Mesenchymal stem cell (in vitro differentiated cells and primary cell): ENCODE data around the gene AVPI1.
A peak's percentile ranks its signal among the peaks of the same experiment; 100 is the strongest.

Source experiments
- DNase-seq: peaks from one replicate; pipeline ENCODE4 v3.0.0-alpha.2; 2013
- H2AFZ ChIP-seq: one replicate; pipeline ENCODE4 v1.6.1; 2013; ENCODE audit warnings: low read depth, mild to moderate bottlenecking, control low read depth, inconsistent platforms, low read length, moderate library complexity
- H2AK5ac ChIP-seq: 2 replicates; pipeline ENCODE4 v1.6.1; 2013; ENCODE audit warnings: low read length, moderate library complexity, mild to moderate bottlenecking, inconsistent platforms; ENCODE audit not compliant: severe bottlenecking
- H2BK120ac ChIP-seq: one replicate; pipeline ENCODE4 v1.6.1; 2013; ENCODE audit warnings: low read depth, mild to moderate bottlenecking, inconsistent platforms, low read length, moderate library complexity
- H2BK12ac ChIP-seq, 2 experiments: one replicate each; pipeline ENCODE4 v1.6.1; 2013; ENCODE audit warnings: inconsistent platforms in 2 of 2, low read length in 2 of 2, mild to moderate bottlenecking in 2 of 2, moderate library complexity in 2 of 2, control low read depth in 1 of 2
- H2BK15ac ChIP-seq: one replicate; pipeline ENCODE4 v1.6.1; 2013; ENCODE audit warnings: mild to moderate bottlenecking, low read depth, inconsistent platforms; ENCODE audit not compliant: poor library complexity, severe bottlenecking
- H2BK5ac ChIP-seq: 2 replicates; pipeline ENCODE4 v1.6.1; 2013; ENCODE audit warnings: low read depth, mild to moderate bottlenecking, low read length, control low read depth, inconsistent platforms; ENCODE audit not compliant: poor library complexity, severe bottlenecking
- H3K14ac ChIP-seq, 2 experiments: one replicate each; pipeline ENCODE4 v1.6.1; 2013; ENCODE audit warnings: inconsistent platforms in 2 of 2, low read length in 2 of 2, control low read depth in 1 of 2, mild to moderate bottlenecking in 1 of 2, moderate library complexity in 1 of 2
- H3K18ac ChIP-seq, 2 experiments: one replicate each; pipeline ENCODE4 v1.6.1; 2013; ENCODE audit warnings: inconsistent platforms in 2 of 2, low read length in 2 of 2, control low read depth in 1 of 2, low read depth in 1 of 2, mild to moderate bottlenecking in 1 of 2
- H3K23ac ChIP-seq, 2 experiments: one replicate each; pipeline ENCODE4 v1.6.1; 2013; ENCODE audit warnings: inconsistent platforms in 2 of 2, low read length in 2 of 2, mild to moderate bottlenecking in 2 of 2, moderate library complexity in 2 of 2, control low read depth in 1 of 2
- H3K27ac ChIP-seq: 2 replicates; pipeline ENCODE4 v1.5.1; 2013; ENCODE audit warnings: mild to moderate bottlenecking, moderate library complexity, low read length, control low read depth, inconsistent platforms; ENCODE audit not compliant: poor library complexity, severe bottlenecking
- H3K27me3 ChIP-seq, 2 experiments: 2 replicates each; pipeline versions ENCODE4 v1.6.1 to v1.7.0; 2013; ENCODE audit warnings: low read length in 2 of 2, mild to moderate bottlenecking in 2 of 2, moderate library complexity in 2 of 2, control low read depth in 1 of 2, inconsistent platforms in 1 of 2; ENCODE audit not compliant: control insufficient read depth in 1 of 2, insufficient read depth in 1 of 2
- H3K36me3 ChIP-seq, 2 experiments: 2 replicates each; pipeline versions ENCODE4 v1.6.1 to v1.7.0; 2013; ENCODE audit warnings: low read length in 2 of 2, control low read depth in 1 of 2, inconsistent platforms in 1 of 2, low read depth in 1 of 2, mild to moderate bottlenecking in 1 of 2; ENCODE audit not compliant: insufficient read depth in 2 of 2, control insufficient read depth in 1 of 2
- H3K4ac ChIP-seq, 2 experiments: one replicate each; pipeline ENCODE4 v1.6.1; 2013; ENCODE audit warnings: inconsistent platforms in 2 of 2, low read length in 2 of 2, mild to moderate bottlenecking in 2 of 2, moderate library complexity in 2 of 2, control low read depth in 1 of 2, low read depth in 1 of 2
- H3K4me1 ChIP-seq: 2 replicates; pipeline ENCODE4 v1.6.1; 2013; ENCODE audit warnings: low read depth, low read length, control low read depth; ENCODE audit not compliant: control insufficient read depth, insufficient read depth
- H3K4me2 ChIP-seq: 2 replicates; pipeline ENCODE4 v1.6.1; 2013; ENCODE audit warnings: low read length, mild to moderate bottlenecking, inconsistent platforms; ENCODE audit not compliant: poor library complexity, severe bottlenecking
- H3K4me3 ChIP-seq, 2 experiments: 2 replicates each; pipeline versions ENCODE4 v1.5.1 to v1.7.0; 2013; ENCODE audit warnings: low read length in 2 of 2, mild to moderate bottlenecking in 2 of 2, control low read depth in 1 of 2, low read depth in 1 of 2; ENCODE audit not compliant: insufficient read depth in 1 of 2
- H3K79me1 ChIP-seq: replicated peaks from 2 replicates; pipeline ENCODE4 v1.6.1; 2013; ENCODE audit warnings: mild to moderate bottlenecking, control low read depth, low read length, inconsistent platforms; ENCODE audit not compliant: poor library complexity, severe bottlenecking
- H3K9ac ChIP-seq: 2 replicates; pipeline ENCODE4 v1.7.0; 2013; ENCODE audit warnings: mild to moderate bottlenecking, low read length, moderate library complexity
- H3K9me3 ChIP-seq: 2 replicates; pipeline ENCODE4 v1.7.0; 2013; ENCODE audit warnings: mild to moderate bottlenecking, low read length; ENCODE audit not compliant: control insufficient read depth
- H4K8ac ChIP-seq: one replicate; pipeline ENCODE4 v1.6.1; 2013; ENCODE audit warnings: inconsistent platforms, mild to moderate bottlenecking, low read length, moderate library complexity
- H4K91ac ChIP-seq: one replicate; pipeline ENCODE4 v1.6.1; 2013; ENCODE audit warnings: mild to moderate bottlenecking, low read length, inconsistent platforms
- WGBS: methylation state at CpG from one replicate; pipeline ENCODE4 v1.1.7; 2013; ENCODE audit warnings: mixed read lengths; 5-methylcytosine and 5-hydroxymethylcytosine counted together

AVPI1 gene

DNA sequence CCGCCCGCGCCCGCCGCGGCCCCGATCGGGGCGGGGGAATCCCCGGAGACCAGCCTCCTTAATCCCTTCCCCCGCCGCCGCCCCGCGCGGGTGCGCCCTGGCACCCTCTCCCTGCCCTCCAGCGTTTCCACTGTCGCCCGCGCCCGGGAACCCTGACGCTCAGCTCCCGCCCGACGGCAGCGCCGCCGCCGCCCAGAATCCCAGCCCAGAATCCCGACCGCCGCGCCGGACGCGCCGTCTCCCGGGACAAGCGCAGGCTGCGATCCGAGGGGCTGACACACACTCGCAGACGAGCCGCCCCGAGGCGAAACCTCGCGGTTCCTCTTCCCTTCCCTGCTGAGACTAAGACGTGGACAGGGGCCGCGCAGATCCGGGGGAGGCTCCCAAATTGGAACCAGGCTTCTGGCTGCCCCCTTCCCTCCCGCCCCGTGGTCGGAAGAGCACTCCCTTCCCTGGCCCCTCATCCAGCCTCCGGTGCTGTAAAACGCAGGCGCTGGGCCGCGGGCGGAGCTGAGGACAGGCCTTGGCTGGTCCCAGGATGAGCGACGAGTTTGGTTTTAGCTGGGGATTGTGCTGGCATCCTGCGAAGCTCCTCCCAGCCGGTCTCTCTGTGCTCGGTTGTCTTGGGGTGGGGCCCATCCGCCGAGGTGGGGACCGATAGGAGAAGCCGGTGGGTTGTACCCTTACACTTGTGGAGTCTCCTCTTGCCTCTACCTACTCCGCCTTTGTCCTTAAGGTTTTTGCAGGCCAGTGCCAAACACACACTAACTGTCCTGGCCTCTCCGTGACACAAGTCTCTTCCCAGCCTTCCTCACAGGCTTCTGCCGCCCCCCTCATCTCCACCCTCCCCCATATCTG is 27.6 kb upstream of the AVPI1 start:
- no peaks in the 10 kb centered on the region for H3K9me3 ChIP-seq
- peak overlapping the region in 1 of 2 experiments; percentile 100 for H3K14ac ChIP-seq
- peak overlapping the region; percentile 20 to 37 for H2BK12ac ChIP-seq
- H3K79me1 ChIP-seq: peaks cover 31% of the 10 kb centered on the region
- H3K4me1 ChIP-seq: peaks cover 28% of the 10 kb centered on the region
- peak; percentile 80 for DNase-seq
- H2AFZ ChIP-seq: peak overlapping the region; percentile 30
- peak overlapping the region; percentile 97 to 100 for H3K18ac ChIP-seq
- H2AK5ac ChIP-seq: peak overlapping the region; percentile 5
- H3K4me3 ChIP-seq: peak overlapping the region; percentile 83 to 93
- H2BK15ac ChIP-seq: peak overlapping the region; percentile 84
- H2BK120ac ChIP-seq: peak overlapping the region; percentile 77
- no peaks in the 10 kb centered on the region for H3K27me3 ChIP-seq
- peak overlapping the region; percentile 76 for H3K27ac ChIP-seq
- H4K8ac ChIP-seq: peak overlapping the region; percentile 83
- H3K23ac ChIP-seq: peak overlapping the region; percentile 20 to 96
- H3K4ac ChIP-seq: peak overlapping the region; percentile 97 to 99
- peak overlapping the region; percentile 62 for H3K4me2 ChIP-seq
- H4K91ac ChIP-seq: peak overlapping the region; percentile 95
- 2% methylated on average over 63 of the region's 74 CpGs for WGBS
- peak overlapping the region; percentile 63 for H2BK5ac ChIP-seq
- peak overlapping the region; percentile 97 for H3K9ac ChIP-seq
- peaks cover 26 to 38% of the 10 kb centered on the region in 2 experiments for H3K36me3 ChIP-seq

GRCh38 chr10:97713826-97714400 is 26.9 kb upstream of the AVPI1 start:
- Histone ChIP-seq H3K79me1 (peaks cover 27% of the 10 kb centered on the region), H3K4me2 (peak overlapping the region; percentile 62), H4K8ac (peak overlapping the region; percentile 83), H3K23ac (peak overlapping the region; percentile 0 to 96), H3K9ac (peak overlapping the region; percentile 97), H4K91ac (peak overlapping the region; percentile 95), H3K27ac (peak overlapping the region; percentile 88), H2BK12ac (peak overlapping the region; percentile 20 to 60), H2BK5ac (peak overlapping the region; percentile 63), H3K27me3 (no peaks in the 10 kb centered on the region), H3K4me1 (peaks cover 29% of the 10 kb centered on the region), H2AK5ac (no peak overlapping the region), H2BK120ac (peak overlapping the region; percentile 77), H3K36me3 (peaks cover 19 to 31% of the 10 kb centered on the region in 2 experiments), H2AFZ (peak overlapping the region; percentile 74), H2BK15ac (peak overlapping the region; percentile 84), H3K18ac (peak overlapping the region; percentile 97 to 100), H3K14ac (peak overlapping the region; percentile 15 to 100), H3K9me3 (no peaks in the 10 kb centered on the region), H3K4ac (peak overlapping the region; percentile 97 to 99), H3K4me3 (peak overlapping the region; percentile 83 to 93)
- under 1% methylated on average over 63 of the region's 69 CpGs for WGBS
- DNase-seq: peak; percentile 85

DNA sequence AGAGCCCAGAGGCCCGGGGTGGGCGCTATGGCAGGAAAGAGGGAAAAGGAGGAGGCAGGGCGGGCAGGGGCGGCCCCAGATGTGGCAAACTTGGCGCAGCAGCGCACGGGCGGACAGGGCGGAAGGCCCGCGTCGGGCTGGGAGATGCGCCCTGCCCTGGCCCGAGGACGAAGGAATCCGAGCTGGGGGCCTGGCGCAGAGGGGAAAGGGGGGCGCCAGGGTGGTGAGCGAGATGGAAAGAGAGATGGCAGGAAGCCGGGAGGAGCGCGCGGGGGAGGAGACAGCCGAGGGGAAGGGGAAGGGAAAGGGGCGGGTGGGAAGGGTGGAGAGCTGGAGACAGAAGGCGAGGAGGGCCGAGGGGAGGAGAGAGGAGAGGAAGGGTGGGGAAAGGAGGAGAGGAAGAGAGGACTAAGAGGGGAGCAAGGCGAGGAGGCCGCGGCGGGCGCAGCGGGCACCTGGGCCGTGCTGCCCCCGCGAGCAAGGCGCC is 26.3 kb upstream of the AVPI1 start, which contains the start of gene MARVELD1:
Gene MARVELD1, plus strand, starts transcription at position 392 of the 487 bp plus-strand sequence. CDS start 147 bp downstream, outside the sequence.
- H3K36me3 ChIP-seq: peaks cover 14 to 25% of the 10 kb centered on the region in 2 experiments

More for the DNA sequence above, 26.3 kb upstream of the AVPI1 start, which contains the start of gene MARVELD1:
- Histone ChIP-seq H2AK5ac (peak within 1 kb of the TSS; percentile 66), H3K23ac (peak within 1 kb of the TSS; percentile 0 to 96), H4K91ac (peak within 1 kb of the TSS; percentile 95), H3K9ac (peak within 1 kb of the TSS; percentile 97), H3K4ac (peak within 1 kb of the TSS; percentile 97 to 99), H3K14ac (peak within 1 kb of the TSS; percentile 15 to 100), H2BK15ac (peak within 1 kb of the TSS; percentile 84), H3K9me3 (no peaks in the 10 kb centered on the region), H3K27me3 (no peaks in the 10 kb centered on the region), H3K4me2 (peak within 1 kb of the TSS; percentile 62), H2BK12ac (peak within 1 kb of the TSS; percentile 60 to 62), H2BK5ac (peak within 1 kb of the TSS; percentile 63), H3K4me3 (peak within 1 kb of the TSS; percentile 83 to 93), H2AFZ (peak within 1 kb of the TSS; percentile 78), H3K27ac (peak within 1 kb of the TSS; percentile 88), H2BK120ac (peak within 1 kb of the TSS; percentile 86), H3K4me1 (peaks cover 30% of the 10 kb centered on the region), H3K79me1 (peaks cover 21% of the 10 kb centered on the region), H4K8ac (peak within 1 kb of the TSS; percentile 83), H3K18ac (peak within 1 kb of the TSS; percentile 97 to 100)
- peak; percentile 83 for DNase-seq
- 2% methylated on average over 33 of the region's 37 CpGs for WGBS
